ENCODE measurements around the gene KCNK3.

- TF ChIP-seq, protein P1, sequence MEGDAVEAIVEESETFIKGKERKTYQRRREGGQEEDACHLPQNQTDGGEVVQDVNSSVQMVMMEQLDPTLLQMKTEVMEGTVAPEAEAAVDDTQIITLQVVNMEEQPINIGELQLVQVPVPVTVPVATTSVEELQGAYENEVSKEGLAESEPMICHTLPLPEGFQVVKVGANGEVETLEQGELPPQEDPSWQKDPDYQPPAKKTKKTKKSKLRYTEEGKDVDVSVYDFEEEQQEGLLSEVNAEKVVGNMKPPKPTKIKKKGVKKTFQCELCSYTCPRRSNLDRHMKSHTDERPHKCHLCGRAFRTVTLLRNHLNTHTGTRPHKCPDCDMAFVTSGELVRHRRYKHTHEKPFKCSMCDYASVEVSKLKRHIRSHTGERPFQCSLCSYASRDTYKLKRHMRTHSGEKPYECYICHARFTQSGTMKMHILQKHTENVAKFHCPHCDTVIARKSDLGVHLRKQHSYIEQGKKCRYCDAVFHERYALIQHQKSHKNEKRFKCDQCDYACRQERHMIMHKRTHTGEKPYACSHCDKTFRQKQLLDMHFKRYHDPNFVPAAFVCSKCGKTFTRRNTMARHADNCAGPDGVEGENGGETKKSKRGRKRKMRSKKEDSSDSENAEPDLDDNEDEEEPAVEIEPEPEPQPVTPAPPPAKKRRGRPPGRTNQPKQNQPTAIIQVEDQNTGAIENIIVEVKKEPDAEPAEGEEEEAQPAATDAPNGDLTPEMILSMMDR (IDR thresholded peaks at IDR 0.05; ENCODE audit: extremely low read depth in 1 of 2, insufficient read depth in 1 of 2, low read depth in 1 of 2, low read length in 2 of 2) = no peak
- TF ChIP-seq EZH2 (IDR thresholded peaks at IDR 0.05; ENCODE audit: borderline replicate concordance, low read depth, low read length, severe bottlenecking) (no peak), POLR2A (IDR thresholded peaks at IDR 0.05; ENCODE audit: low read depth, low read length) (no peak), POLR2AphosphoS5 (IDR thresholded peaks at IDR 0.05; ENCODE audit: insufficient read depth, low read depth, low read length) (no peak)
These were observed 4.7 kb upstream of the KCNK3 start for GRCh38 chr2:26687801-26688200.

Data from endothelial cell of umbilical vein (primary cell).